Measurements from ENCODE around the gene SGSM1. TPM values are rescaled to one million over a fixed set of nuclear protein-coding genes. Genes with fewer than 3 reads are reported as not detected.

SGSM1 gene
- total RNA-seq, 1 experiment from 2014 or later: 5.1 TPM

- peaks cover 13 to 15% of the 10 kb centered on the region in 2 experiments; a peak in 3 of 4 replicates for H3K4me1 ChIP-seq (ENCODE audit: control insufficient read depth in 1 of 2, insufficient read depth in 2 of 2, low read length in 2 of 2)
- ChIA-PET RAD21 (ENCODE audit: low non-redundant PET in 1 of 2, low total read pairs in 2 of 2, uncharacterized antibody in 2 of 2, unreplicated experiment in 2 of 2) (no interaction called here), POLR2A (no interaction called here), CTCF (interaction anchor here (1.0 kb wide), 1 partner anchor 44 kb away, joined by 3 read pairs; no protein-coding TSS in a partner anchor)
- no peak overlapping the region for H3K4me2 ChIP-seq (ENCODE audit: low read length)
- no peak overlapping the region for H3K4me3 ChIP-seq (replicated peaks in 1 of 2; ENCODE audit: low read depth in 1 of 2, low read length in 2 of 2)
- no peak for DNase-seq (ENCODE audit: low read depth, low spot score)
- TF ChIP-seq, protein P1, sequence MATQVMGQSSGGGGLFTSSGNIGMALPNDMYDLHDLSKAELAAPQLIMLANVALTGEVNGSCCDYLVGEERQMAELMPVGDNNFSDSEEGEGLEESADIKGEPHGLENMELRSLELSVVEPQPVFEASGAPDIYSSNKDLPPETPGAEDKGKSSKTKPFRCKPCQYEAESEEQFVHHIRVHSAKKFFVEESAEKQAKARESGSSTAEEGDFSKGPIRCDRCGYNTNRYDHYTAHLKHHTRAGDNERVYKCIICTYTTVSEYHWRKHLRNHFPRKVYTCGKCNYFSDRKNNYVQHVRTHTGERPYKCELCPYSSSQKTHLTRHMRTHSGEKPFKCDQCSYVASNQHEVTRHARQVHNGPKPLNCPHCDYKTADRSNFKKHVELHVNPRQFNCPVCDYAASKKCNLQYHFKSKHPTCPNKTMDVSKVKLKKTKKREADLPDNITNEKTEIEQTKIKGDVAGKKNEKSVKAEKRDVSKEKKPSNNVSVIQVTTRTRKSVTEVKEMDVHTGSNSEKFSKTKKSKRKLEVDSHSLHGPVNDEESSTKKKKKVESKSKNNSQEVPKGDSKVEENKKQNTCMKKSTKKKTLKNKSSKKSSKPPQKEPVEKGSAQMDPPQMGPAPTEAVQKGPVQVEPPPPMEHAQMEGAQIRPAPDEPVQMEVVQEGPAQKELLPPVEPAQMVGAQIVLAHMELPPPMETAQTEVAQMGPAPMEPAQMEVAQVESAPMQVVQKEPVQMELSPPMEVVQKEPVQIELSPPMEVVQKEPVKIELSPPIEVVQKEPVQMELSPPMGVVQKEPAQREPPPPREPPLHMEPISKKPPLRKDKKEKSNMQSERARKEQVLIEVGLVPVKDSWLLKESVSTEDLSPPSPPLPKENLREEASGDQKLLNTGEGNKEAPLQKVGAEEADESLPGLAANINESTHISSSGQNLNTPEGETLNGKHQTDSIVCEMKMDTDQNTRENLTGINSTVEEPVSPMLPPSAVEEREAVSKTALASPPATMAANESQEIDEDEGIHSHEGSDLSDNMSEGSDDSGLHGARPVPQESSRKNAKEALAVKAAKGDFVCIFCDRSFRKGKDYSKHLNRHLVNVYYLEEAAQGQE (IDR thresholded peaks at IDR 0.05; ENCODE audit: low read depth): no peak
- TF ChIP-seq SIN3A (IDR thresholded peaks at IDR 0.05; ENCODE audit: low read depth) (no peak), EGR1 (IDR thresholded peaks at IDR 0.05; ENCODE audit: low read depth) (no peak), ZNF274 (IDR thresholded peaks at IDR 0.05; ENCODE audit: low read depth, low read length) (no peak), EZH2phosphoT487 (IDR thresholded peaks at IDR 0.05; ENCODE audit: borderline replicate concordance) (no peak), POLR2AphosphoS5 (IDR thresholded peaks at IDR 0.05; ENCODE audit: low read depth, low read length) (no peak), CTCF (IDR thresholded peaks at IDR 0.05 in 2 of 3, conservative IDR thresholded peaks at IDR 0.05 in 1 of 3; ENCODE audit: borderline replicate concordance in 1 of 3, insufficient read depth in 1 of 3, low read depth in 2 of 3, low read length in 2 of 3) (no peak), MAX (IDR thresholded peaks at IDR 0.05) (no peak), EZH2 (IDR thresholded peaks at IDR 0.05) (no peak), ZFX (IDR thresholded peaks at IDR 0.05) (no peak), CEBPB (IDR thresholded peaks at IDR 0.05; ENCODE audit: low read depth) (no peak), TCF7L2 (IDR thresholded peaks at IDR 0.05; ENCODE audit: borderline replicate concordance, extremely low read depth, insufficient read depth, insufficient read length) (no peak), CBX3 (IDR thresholded peaks at IDR 0.05; ENCODE audit: low read depth) (no peak), POLR2A (IDR thresholded peaks at IDR 0.05; ENCODE audit: borderline replicate concordance, extremely low read depth, insufficient read depth, insufficient read length) (no peak), SP1 (IDR thresholded peaks at IDR 0.05; ENCODE audit: low read depth) (no peak), ELF1 (IDR thresholded peaks at IDR 0.05; ENCODE audit: borderline replicate concordance, low read depth) (no peak), JUND (IDR thresholded peaks at IDR 0.05) (no peak)
- TF ChIP-seq, protein P2, sequence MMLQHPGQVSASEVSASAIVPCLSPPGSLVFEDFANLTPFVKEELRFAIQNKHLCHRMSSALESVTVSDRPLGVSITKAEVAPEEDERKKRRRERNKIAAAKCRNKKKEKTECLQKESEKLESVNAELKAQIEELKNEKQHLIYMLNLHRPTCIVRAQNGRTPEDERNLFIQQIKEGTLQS (IDR thresholded peaks at IDR 0.05): no peak
- H3K9ac ChIP-seq (ENCODE audit: low read length): no peak overlapping the region
- H2AFZ ChIP-seq (ENCODE audit: low read depth, low read length, poor library complexity, severe bottlenecking): no peak overlapping the region
- no peaks in the 10 kb centered on the region for H3K36me3 ChIP-seq (ENCODE audit: control insufficient read depth in 1 of 2, insufficient read depth in 2 of 2, low read length in 2 of 2)
- H3K27ac ChIP-seq (ENCODE audit: low read depth, low read length): no peak overlapping the region
- no peak for ATAC-seq
- H4K20me1 ChIP-seq (ENCODE audit: insufficient read depth): no peaks in the 10 kb centered on the region
- BruUV-seq (replicated peaks): no TSS peak
- intact Hi-C loops (cut with micrococcal nuclease): no loop called here
- no peaks in the 10 kb centered on the region for H3K9me2 ChIP-seq (ENCODE audit: insufficient read depth)
- no peaks in the 10 kb centered on the region for H3K9me3 ChIP-seq (ENCODE audit: control insufficient read depth in 1 of 2, insufficient read depth in 1 of 2, low read depth in 1 of 2, low read length in 2 of 2)
- H3K79me2 ChIP-seq (ENCODE audit: insufficient read depth, low read length): no peaks in the 10 kb centered on the region
- H3K27me3 ChIP-seq (ENCODE audit: insufficient read depth, low read length): no peaks in the 10 kb centered on the region
These were observed 10.8 kb downstream of the SGSM1 start for GRCh38 chr22:24816806-24817205.
